Measurements from ENCODE around the gene CSAD. TPM values are rescaled to one million over a fixed set of nuclear protein-coding genes. Genes with fewer than 3 reads are reported as not detected.

CSAD gene
- total RNA-seq, 1 experiment from 2014 or later = 2.6 TPM

Other genes starting within 250 kb of the CSAD start
- gene KRT18, start 231.8 kb downstream of the CSAD start, total RNA-seq (2014; rRNA removed; shearing (Covaris generic)) = 643 and 924 TPM in 2 replicates
- 248 and 279 TPM in 2 replicates for gene EIF4B, start 174.5 kb downstream of the CSAD start, total RNA-seq (2014; rRNA removed; shearing (Covaris generic))
- gene TNS2, start 130.9 kb downstream of the CSAD start, total RNA-seq (2014; rRNA removed; shearing (Covaris generic)) = 31.1 and 39.9 TPM in 2 replicates
- 11.2 and 15.4 TPM in 2 replicates for gene SPRYD3, start 101.5 kb downstream of the CSAD start, total RNA-seq (2014; rRNA removed; shearing (Covaris generic))
- 318 and 394 TPM in 2 replicates for gene IGFBP6, start 83.3 kb downstream of the CSAD start, total RNA-seq (2014; rRNA removed; shearing (Covaris generic))
- 0.22 TPM in 1 of 2 replicates, not detected in the other for gene SOAT2, start 77.4 kb downstream of the CSAD start, total RNA-seq (2014; rRNA removed; shearing (Covaris generic))
- 9.5 and 11.7 TPM in 2 replicates for gene ZNF740, start 203 bp downstream of the CSAD start, total RNA-seq (2014; rRNA removed; shearing (Covaris generic))
- not detected in 2 replicates for gene ITGB7, start 26.3 kb upstream of the CSAD start, total RNA-seq (2014; rRNA removed; shearing (Covaris generic))
- 16.7 and 22.1 TPM in 2 replicates for gene RARG, start 51.3 kb upstream of the CSAD start, total RNA-seq (2014; rRNA removed; shearing (Covaris generic))
- 2.9 and 9.0 TPM in 2 replicates for gene ESPL1, start 87.4 kb upstream of the CSAD start, total RNA-seq (2014; rRNA removed; shearing (Covaris generic))
- gene PFDN5, start 114.6 kb upstream of the CSAD start, total RNA-seq (2014; rRNA removed; shearing (Covaris generic)) = 404 and 498 TPM in 2 replicates
- gene MYG1, start 118.8 kb upstream of the CSAD start, total RNA-seq (2014; rRNA removed; shearing (Covaris generic)) = 43.6 and 53.1 TPM in 2 replicates
- gene AAAS, start 140.7 kb upstream of the CSAD start, total RNA-seq (2014; rRNA removed; shearing (Covaris generic)) = 34.7 and 51.6 TPM in 2 replicates
- not detected in 2 replicates for gene SP7, start 155.4 kb upstream of the CSAD start, total RNA-seq (2014; rRNA removed; shearing (Covaris generic))
- gene SP1, start 199.3 kb upstream of the CSAD start, total RNA-seq (2014; rRNA removed; shearing (Covaris generic)) = 26.2 and 41.5 TPM in 2 replicates
- not detected in 2 replicates for gene AMHR2, start 242.9 kb upstream of the CSAD start, total RNA-seq (2014; rRNA removed; shearing (Covaris generic))

Measured in M059J (cell line).